ENCODE measurements around the gene ARAP2.

- TF ChIP-seq CTCF (optimal IDR thresholded peaks at IDR 0.05 in 1 of 3, IDR thresholded peaks at IDR 0.05 in 1 of 3, conservative IDR thresholded peaks at IDR 0.05 in 1 of 3; ENCODE audit: extremely low read depth in 1 of 3, insufficient read depth in 2 of 3, low read length in 3 of 3): no peak
- TF ChIP-seq EZH2 (IDR thresholded peaks at IDR 0.05; ENCODE audit: low read length): no peak
Measured at GRCh38 chr4:36207831-36208520, 36.3 kb downstream of the ARAP2 start.

Measured in keratinocyte (primary cell).